GM12878 (cell line): ENCODE data around the gene TSC2. TPM values are rescaled to one million over a fixed set of nuclear protein-coding genes. Genes with fewer than 3 reads are reported as not detected.
"Not testable (repeated sequence)": the region's sequence is repeated elsewhere in the genome, so short reads cannot be mapped to it uniquely, and the experiment has no call there.

Experiments
- ATAC-seq: fragments of 200-7000 bp; cut with Tn5 transposase; 3 replicates; pipeline ENCODE4 v1.9.1; 2020; ENCODE audit warnings: mild to moderate bottlenecking, moderate library complexity
- BruUV-seq: library from RNA; stranded (reverse); fragments of 400-500 nt; replicated peaks from 2 replicates; lab custom pipeline; 2021; lab: Mats Ljungman, UMichigan
- CTCF ChIA-PET: fragments of 300-600 bp; sonication (Branson Sonifier 250); formaldehyde crosslinking; extraction: SDS; loops from one replicate; lab custom pipeline; 2021; ENCODE audit warnings: inconsistent platforms; lab: Yijun Ruan, JAX
- POLR2A ChIA-PET: fragments of 350-600 bp; formaldehyde crosslinking; extraction: SDS; loops from one replicate; lab custom pipeline; 2021; ENCODE audit warnings: inconsistent platforms; lab: Charles Lee
- RAD21 ChIA-PET: fragments of 300-600 bp; sonication (Branson Sonifier 250); formaldehyde crosslinking; loops from one replicate; lab custom pipeline; 2023; ENCODE audit warnings: antibody characterized with exemption; ENCODE audit not compliant: unreplicated experiment; lab: Charles Lee
- SMC1A ChIA-PET: fragments of 300-600 bp; sonication (Branson Sonifier 250); formaldehyde crosslinking; loops from one replicate; lab custom pipeline; 2023; ENCODE audit not compliant: unreplicated experiment, uncharacterized antibody; lab: Charles Lee
- DNase-seq: peaks from one replicate; pipeline ENCODE4 v3.0.0-alpha.2; 2011; ENCODE audit warnings: low read depth, low spot score
- FAIRE-seq: peaks from 3 replicates; lab custom pipeline; 2011; peaks lifted over from hg19 to GRCh38; lab: Jason Lieb, UNC
- H2AFZ ChIP-seq: 2 replicates; pipeline ENCODE4 v1.6.0; 2011; ENCODE audit warnings: low read depth, low read length, control low read depth; ENCODE audit not compliant: control insufficient read depth
- H3K27ac ChIP-seq: 2 replicates; pipeline ENCODE4 v1.5.1; 2011; ENCODE audit warnings: control low read depth; ENCODE audit not compliant: control insufficient read depth, insufficient read depth
- H3K27me3 ChIP-seq, 2 experiments: replicated peaks in 1 of 2; 2 replicates each; pipeline versions ENCODE4 v1.6.0 to v1.6.1; 2011; ENCODE audit warnings: low read length in 1 of 2; ENCODE audit not compliant: control insufficient read depth in 2 of 2, insufficient read depth in 2 of 2
- H3K36me3 ChIP-seq, 2 experiments: 2 replicates each; pipeline ENCODE4 v1.5.1; 2011; ENCODE audit warnings: low read length in 1 of 2; ENCODE audit not compliant: control insufficient read depth in 2 of 2, insufficient read depth in 2 of 2
- H3K4me1 ChIP-seq: 2 replicates; pipeline ENCODE4 v1.6.1; 2011; ENCODE audit warnings: mild to moderate bottlenecking, low read length, moderate library complexity, mixed read lengths; ENCODE audit not compliant: control insufficient read depth, insufficient read depth
- H3K4me2 ChIP-seq: 2 replicates; pipeline ENCODE4 v1.6.0; 2011; ENCODE audit warnings: control low read depth; ENCODE audit not compliant: control insufficient read depth, insufficient read depth
- H3K4me3 ChIP-seq: fragments of 200-600 bp; sonication (generic); 2 replicates; pipeline ENCODE4 v1.5.1; 2016
- H3K79me2 ChIP-seq: 2 replicates; pipeline ENCODE4 v1.6.0; 2011; ENCODE audit warnings: low read length; ENCODE audit not compliant: control insufficient read depth, insufficient read depth
- H3K9ac ChIP-seq: 2 replicates; pipeline ENCODE4 v1.8.0; 2011; ENCODE audit warnings: low read length, control low read depth, mixed read lengths; ENCODE audit not compliant: control insufficient read depth, insufficient read depth
- H3K9me3 ChIP-seq: replicated peaks from 3 replicates; pipeline ENCODE4 v1.5.1; 2011; ENCODE audit warnings: mild to moderate bottlenecking, low read length; ENCODE audit not compliant: control insufficient read depth, insufficient read depth
- H4K20me1 ChIP-seq: 2 replicates; pipeline ENCODE4 v1.6.0; 2011; ENCODE audit not compliant: control insufficient read depth, insufficient read depth
- IKZF1 ChIP-seq: fragments of 450-650 bp; conservative IDR thresholded peaks from 2 replicates; pipeline ENCODE4 v1.6.1; 2017; ENCODE audit warnings: antibody characterized with exemption, mild to moderate bottlenecking
- WGBS: methylation state at CpG from one replicate; pipeline ENCODE4 v1.1.6; 2016; ENCODE audit warnings: low lambda C conversion rate; ENCODE audit not compliant: insufficient replicate concordance, insufficient coverage; ENCODE audit errors: missing lambda C conversion rate; 5-methylcytosine and 5-hydroxymethylcytosine counted together
- in situ Hi-C: fragments of 300-500 bp; cut with MboI; formaldehyde crosslinking; loops from 9 replicates; pipeline ENCODE4 v1.14.3; 2018; ENCODE audit warnings: mixed read lengths
- intact Hi-C: fragments of 100-400 bp; cut with micrococcal nuclease; formaldehyde crosslinking; loops from one replicate; pipeline ENCODE4 v1.14.2; 2022; ENCODE audit not compliant: unreplicated experiment
- polyA plus RNA-seq, 11 experiments: library from polyadenylated mRNA; depleted of rRNA in 4 of 11; unstranded in 6 of 11; stranded (reverse) in 5 of 11; fragments of >200 nt; fragmentation: Nextera tagmentation in 4 of 11; fragmentation: Illumina TruSeq in 1 of 11; extraction: Ambion mirVana in 4 of 11; extraction: Trizol in 1 of 11; gene quantifications; 1 replicate in 1 of 11; 2 replicates in 10 of 11; pipeline versions ENCODE4 v1.2.1 to v1.2.3, GENCODE V29; 2011 to 2016; ENCODE audit warnings: inconsistent platforms in 2 of 11, missing spikeins in 2 of 11, low read depth in 1 of 11
- total RNA-seq, 4 experiments: library from RNA; depleted of rRNA in 3 of 4; stranded (reverse); fragments of >200 nt in 3 of 4; fragmentation: Illumina TruSeq in 1 of 4; extraction: Trizol in 1 of 4; gene quantifications; 2 replicates each; pipeline versions ENCODE4 v1.2.1 to v1.2.3, GENCODE V29; 2013 to 2021

Gene TSC2
- total and polyA plus RNA-seq, 10 of the 15 experiments (the other 5 are each of a cell fraction or from before 2014, with no cell fraction given), result 1.6 to 77.0 (median 21.6) TPM

DNA sequence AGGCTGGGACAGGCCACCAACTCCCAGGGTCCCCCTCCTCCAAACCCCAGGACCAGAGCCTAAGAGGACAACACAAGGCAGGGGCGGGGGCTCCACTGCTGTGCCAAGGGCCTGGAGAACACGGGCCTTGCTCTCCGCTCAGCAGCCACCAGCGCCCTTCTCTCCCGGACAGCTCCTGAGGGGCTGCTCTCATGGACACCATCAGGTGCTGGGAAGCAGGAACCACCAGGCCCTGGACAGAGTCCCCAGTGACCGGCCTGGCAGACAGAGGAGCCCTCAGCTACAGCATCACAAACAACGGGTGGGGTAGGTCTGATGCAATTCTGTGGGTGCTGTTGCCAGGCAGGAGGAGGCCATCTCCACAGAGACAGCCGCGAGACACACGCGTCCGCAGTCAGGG, 86.0 kb downstream of the TSC2 start:
- H3K79me2 ChIP-seq, H3K4me3 ChIP-seq, in situ Hi-C loops, H3K27ac ChIP-seq, H3K36me3 ChIP-seq, intact Hi-C loops, CTCF ChIA-PET, DNase-seq, H3K9me3 ChIP-seq, H2AFZ ChIP-seq, H3K9ac ChIP-seq, RAD21 ChIA-PET, FAIRE-seq, H3K4me2 ChIP-seq, ATAC-seq, POLR2A ChIA-PET, SMC1A ChIA-PET, H3K27me3 ChIP-seq, H3K4me1 ChIP-seq, BruUV-seq, H4K20me1 ChIP-seq: not testable (repeated sequence)
- WGBS, result 100% methylated on average over 4 of the region's 12 CpGs

DNA sequence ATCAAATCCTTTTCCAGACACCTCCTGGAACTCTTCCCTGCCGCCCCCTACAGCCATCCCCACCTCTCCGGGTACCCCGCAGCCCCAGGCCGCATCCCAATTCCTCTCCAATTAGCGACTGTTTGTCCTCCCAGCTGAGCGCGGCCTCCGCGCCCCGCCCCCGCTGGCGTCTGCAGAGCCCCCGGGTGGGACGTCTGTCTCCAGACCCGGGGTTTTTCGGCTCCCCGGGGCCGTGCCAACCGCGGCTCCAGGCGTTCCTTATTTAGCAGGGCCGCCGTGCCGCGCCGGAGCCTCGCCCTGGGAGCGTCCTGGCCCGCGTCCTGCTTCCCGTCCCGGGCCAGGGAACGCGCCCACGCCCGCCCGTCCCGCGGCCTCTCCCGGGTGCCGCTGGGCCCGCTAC, 87.3 kb downstream of the TSC2 start:
- H3K4me3 ChIP-seq, result peak overlapping the region; percentile 63
- FAIRE-seq, H3K9ac ChIP-seq, H3K79me2 ChIP-seq, H3K4me2 ChIP-seq, POLR2A ChIA-PET, CTCF ChIA-PET, H3K4me1 ChIP-seq, in situ Hi-C loops, H3K9me3 ChIP-seq, RAD21 ChIA-PET, BruUV-seq, H2AFZ ChIP-seq, H3K27me3 ChIP-seq, intact Hi-C loops, H3K27ac ChIP-seq, H4K20me1 ChIP-seq, SMC1A ChIA-PET, ATAC-seq, H3K36me3 ChIP-seq, DNase-seq: not testable (repeated sequence)
- 3% methylated on average over 22 of the region's 42 CpGs for WGBS
- TF ChIP-seq IKZF1, result 0 out of 2 replicates have a peak, but pooled peaks have one; percentile 25
